Activated CD4-positive, alpha-beta T cell treated with anti-CD3 and anti-CD28 coated beads for 36 hours (primary cell): Measurements from ENCODE around the gene DNMT1. TPM values are rescaled to one million over a fixed set of nuclear protein-coding genes. Genes with fewer than 3 reads are reported as not detected.
A peak's percentile ranks its signal among the peaks of the same experiment; 100 is the strongest.
"Not testable (repeated sequence)": the region's sequence is repeated elsewhere in the genome, so short reads cannot be mapped to it uniquely, and the experiment has no call there.

Experiments used
- ATAC-seq: fragments of 200-7000 bp; cut with Tn5 transposase; one replicate; pipeline ENCODE4 v1.10.0; 2021; ENCODE audit warnings: mild to moderate bottlenecking, moderate library complexity
- CTCF ChIA-PET: fragments of 350-600 bp; sonication (Branson Sonifier 250); formaldehyde crosslinking; loops from one replicate; lab custom pipeline; 2021; ENCODE audit warnings: antibody characterized with exemption; lab: Charles Lee
- POLR2A ChIA-PET: fragments of 350-600 bp; sonication (Branson Sonifier 250); formaldehyde crosslinking; loops from one replicate; lab custom pipeline; 2021; ENCODE audit warnings: antibody characterized with exemption, inconsistent platforms; lab: Charles Lee
- DNase-seq: peaks from one replicate; pipeline ENCODE4 v3.0.0-alpha.2; 2020
- H3K27ac Mint-ChIP-seq: one replicate; pipeline ENCODE4 v1.8.0; 2021; ENCODE audit warnings: mixed read lengths
- H3K27me3 Mint-ChIP-seq: one replicate; pipeline ENCODE4 v1.8.0; 2021; ENCODE audit warnings: mixed read lengths
- H3K36me3 Mint-ChIP-seq: one replicate; pipeline ENCODE4 v1.8.0; 2021; ENCODE audit warnings: low read depth, mixed read lengths
- H3K4me1 Mint-ChIP-seq: one replicate; pipeline ENCODE4 v1.8.0; 2021; ENCODE audit warnings: mixed read lengths
- H3K4me3 Mint-ChIP-seq: one replicate; pipeline ENCODE4 v1.8.0; 2021; ENCODE audit warnings: mild to moderate bottlenecking, moderate library complexity, mixed read lengths
- H3K9me3 Mint-ChIP-seq: one replicate; pipeline ENCODE4 v1.8.0; 2021; ENCODE audit warnings: low read depth, mixed read lengths
- intact Hi-C, 2 experiments: fragments of 100-400 bp; cut with DNase I in 1 of 2; cut with micrococcal nuclease in 1 of 2; formaldehyde crosslinking; loops; one replicate each; pipeline versions ENCODE4 v1.14.2 to v1.15.1; 2022 to 2024; cut with DNase I, micrococcal nuclease
- total RNA-seq, 2 experiments: library from RNA; stranded (reverse); gene quantifications; one replicate each; pipeline ENCODE4 v1.2.3, GENCODE V29; 2021

DNMT1 gene
- total RNA-seq = 100 to 1,000 TPM; 374 to 385 TPM

- POLR2A ChIA-PET = interaction anchor here (0.5 to 1.8 kb wide), 8 partner anchors 10 to 214 kb away, joined by 3 to 8 read pairs (median 3); partner anchors contain the start of genes MRPL4 and PPAN
- H3K27ac Mint-ChIP-seq = peak within 1 kb of the TSS; percentile 97
- CTCF ChIA-PET = interaction anchor here (0.6 to 1.7 kb wide), 7 partner anchors 12 to 1680 kb away, joined by 3 to 9 read pairs (median 4); no protein-coding TSS in a partner anchor
- peaks cover 34% of the 10 kb centered on the region for H3K36me3 Mint-ChIP-seq
- intact Hi-C loops = loop anchor here (1.0 to 5.0 kb wide), 14 partner anchors 36 to 768 kb away; partner anchors contain the start of genes S1PR2 (in 2 of the 2), CDC37 (in 1 of the 2), CDKN2D (in 1 of the 2) and EIF3G (in 1 of the 2)
- peaks cover 49% of the 10 kb centered on the region for H3K4me1 Mint-ChIP-seq
- H3K4me3 Mint-ChIP-seq = peak within 1 kb of the TSS; percentile 89
- H3K9me3 Mint-ChIP-seq = no peaks in the 10 kb centered on the region
- DNase-seq (peak; percentile 99), ATAC-seq (peak; percentile 94)
- no peaks in the 10 kb centered on the region for H3K27me3 Mint-ChIP-seq
Observed at GRCh38 chr19:10194500-10195198, at the start of gene DNMT1. DNMT1 (minus strand) TSS chr19:10194953; CDS start chr19:10194899, 54 bp downstream.

GRCh38 chr19:10243606-10244005, 48.9 kb upstream of the DNMT1 start:
- Mint-ChIP-seq H3K27ac (no peak overlapping the region), H3K36me3 (no peaks in the 10 kb centered on the region), H3K9me3 (no peaks in the 10 kb centered on the region), H3K4me1 (no peaks in the 10 kb centered on the region), H3K4me3 (no peak overlapping the region), H3K27me3 (no peaks in the 10 kb centered on the region)
- no peak for DNase-seq
- ChIA-PET POLR2A (no interaction called here), CTCF (interaction anchor here (1.2 kb wide), 1 partner anchor 18 kb away, joined by 4 read pairs; no protein-coding TSS in a partner anchor)
- no peak for ATAC-seq
- intact Hi-C loops = no loop called here

DNA sequence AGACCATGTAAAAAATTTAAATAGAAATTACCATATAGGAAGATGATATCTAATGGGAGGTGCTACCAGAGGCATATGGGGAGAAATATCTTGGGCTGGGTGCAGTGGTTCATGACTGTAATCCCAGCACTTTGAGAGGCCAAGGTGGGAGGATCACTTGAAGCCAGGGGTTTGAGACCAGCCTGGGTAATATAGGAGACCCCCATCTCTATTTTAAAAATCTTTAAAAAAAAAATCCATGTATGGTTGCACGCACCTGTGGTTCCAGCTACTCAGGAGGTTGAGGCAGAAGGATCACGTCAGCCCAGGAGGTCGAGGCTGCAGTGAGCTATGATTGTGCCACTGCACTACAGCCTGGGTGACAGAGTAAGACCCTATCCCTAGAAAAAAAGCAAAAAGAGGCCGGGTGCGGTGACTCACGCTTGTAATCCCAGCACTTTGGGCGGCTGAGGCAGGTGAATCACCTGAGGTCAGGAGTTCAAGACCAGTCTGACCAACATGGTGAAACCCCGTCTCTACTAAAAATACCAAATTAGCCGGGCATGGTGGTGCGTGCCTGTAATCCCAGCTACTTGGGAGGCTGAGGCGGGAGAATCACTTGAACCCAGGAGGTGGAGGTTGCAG, 47.2 kb upstream of the DNMT1 start:
- H3K4me3 Mint-ChIP-seq, DNase-seq, ATAC-seq, H3K27me3 Mint-ChIP-seq, H3K9me3 Mint-ChIP-seq, H3K27ac Mint-ChIP-seq, intact Hi-C loops, H3K36me3 Mint-ChIP-seq, H3K4me1 Mint-ChIP-seq: not testable (repeated sequence)
- ChIA-PET POLR2A (interaction anchor here (0.5 to 0.6 kb wide), 2 partner anchors 89 to 161 kb away, joined by 4 to 7 read pairs; partner anchors contain the start of gene CDC37), CTCF (interaction anchor here (1.0 kb wide), 1 partner anchor 34 kb away, joined by 3 read pairs; no protein-coding TSS in a partner anchor)

DNA sequence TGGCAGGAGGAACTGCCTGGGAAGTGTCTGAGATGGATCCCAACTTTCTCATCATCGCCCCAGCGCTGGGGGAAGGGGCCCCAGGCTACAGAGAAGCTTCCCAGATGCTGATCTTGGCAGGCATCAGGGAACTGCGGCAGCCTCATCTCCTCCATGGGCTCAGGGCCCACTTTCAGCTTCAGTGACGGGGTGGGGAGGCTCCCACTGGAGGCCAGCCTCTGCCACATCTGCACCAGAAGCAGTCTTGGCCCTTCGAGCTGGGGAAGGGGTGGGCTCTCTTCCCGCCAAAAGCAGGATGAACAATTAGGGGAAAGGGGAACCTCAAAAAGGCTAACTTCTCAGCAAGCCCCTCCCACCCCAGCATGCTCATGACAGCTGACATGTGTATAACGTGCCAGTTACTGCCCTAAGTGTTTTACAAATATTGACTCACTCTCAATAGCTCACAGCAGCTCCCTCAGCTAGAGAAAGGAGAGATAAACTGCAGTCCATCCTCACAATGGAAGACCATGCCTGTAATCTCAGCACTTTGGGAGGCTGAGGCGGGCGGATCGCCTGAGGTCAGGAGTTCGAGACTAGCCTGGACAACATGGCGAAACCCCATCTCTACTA, 43.5 kb upstream of the DNMT1 start:
- ChIA-PET CTCF (interaction anchor here (1.0 to 1.2 kb wide), 2 partner anchors 10 to 12 kb away, joined by 3 to 4 read pairs; no protein-coding TSS in a partner anchor), POLR2A (interaction anchor here (0.5 kb wide), 1 partner anchor 138 kb away, joined by 3 read pairs; no protein-coding TSS in a partner anchor)
- DNase-seq (no peak), ATAC-seq (peak; percentile 28)
- Mint-ChIP-seq H3K4me3 (no peak overlapping the region), H3K27ac (no peak overlapping the region), H3K27me3 (no peaks in the 10 kb centered on the region), H3K4me1 (peaks cover 14% of the 10 kb centered on the region), H3K9me3 (peaks cover 2% of the 10 kb centered on the region), H3K36me3 (peaks cover 3% of the 10 kb centered on the region)
- intact Hi-C loops = no loop called here

- DNase-seq (no peak), ATAC-seq (no peak)
- peaks cover 2% of the 10 kb centered on the region for H3K9me3 Mint-ChIP-seq
- peaks cover 14% of the 10 kb centered on the region for H3K4me1 Mint-ChIP-seq
- CTCF ChIA-PET = interaction anchor here (1.0 kb wide), 1 partner anchor 9 kb away, joined by 3 read pairs; no protein-coding TSS in a partner anchor
- POLR2A ChIA-PET = no interaction called here
- H3K36me3 Mint-ChIP-seq = peaks cover 3% of the 10 kb centered on the region
- intact Hi-C loops = no loop called here
- H3K4me3 Mint-ChIP-seq = no peak overlapping the region
- no peak overlapping the region for H3K27ac Mint-ChIP-seq
- H3K27me3 Mint-ChIP-seq = no peaks in the 10 kb centered on the region
Observed at GRCh38 chr19:10237702-10238101, 42.9 kb upstream of the DNMT1 start.

DNA sequence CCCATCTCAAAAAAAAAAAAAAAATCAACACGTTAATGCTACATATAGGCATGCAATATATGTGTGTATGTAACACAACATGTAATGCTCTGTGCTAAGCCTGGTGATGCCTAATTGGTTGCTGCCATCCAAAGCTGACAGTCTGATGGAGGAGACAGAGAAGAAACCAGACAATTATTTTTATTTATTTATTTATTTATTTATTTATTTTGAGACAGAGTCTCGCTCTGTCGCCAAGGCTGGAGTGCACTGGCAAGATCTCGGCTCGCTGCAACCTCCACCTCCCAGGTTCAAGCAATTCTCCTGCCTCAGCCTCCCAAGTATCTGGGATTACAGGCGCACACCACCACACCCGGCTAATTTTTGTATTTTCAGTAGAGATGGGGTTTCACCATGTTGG, 40.7 kb upstream of the DNMT1 start:
- H3K9me3 Mint-ChIP-seq, intact Hi-C loops, H3K27me3 Mint-ChIP-seq, ATAC-seq, H3K4me3 Mint-ChIP-seq, H3K36me3 Mint-ChIP-seq, DNase-seq: not testable (repeated sequence)
- POLR2A ChIA-PET = interaction anchor here (1.2 kb wide), 1 partner anchor 48 kb away, joined by 3 read pairs; no protein-coding TSS in a partner anchor
- peaks cover 18% of the 10 kb centered on the region for H3K4me1 Mint-ChIP-seq
- CTCF ChIA-PET = interaction anchor here (0.7 to 3.8 kb wide), 4 partner anchors 14 to 324 kb away, joined by 3 to 18 read pairs (median 7); no protein-coding TSS in a partner anchor
- H3K27ac Mint-ChIP-seq = peak overlapping the region; percentile 100

- Mint-ChIP-seq H3K36me3 (peaks cover 3% of the 10 kb centered on the region), H3K27me3 (no peaks in the 10 kb centered on the region), H3K4me1 (peaks cover 20% of the 10 kb centered on the region), H3K27ac (peak overlapping the region; percentile 11), H3K4me3 (no peak overlapping the region), H3K9me3 (peaks cover 2% of the 10 kb centered on the region)
- ChIA-PET POLR2A (no interaction called here), CTCF (interaction anchor here (2.1 to 3.8 kb wide), 2 partner anchors 14 to 23 kb away, joined by 10 to 18 read pairs; no protein-coding TSS in a partner anchor)
- intact Hi-C loops = no loop called here
- ATAC-seq (no peak), DNase-seq (no peak)
Observed at GRCh38 chr19:10235003-10235402, 40.2 kb upstream of the DNMT1 start.

DNA sequence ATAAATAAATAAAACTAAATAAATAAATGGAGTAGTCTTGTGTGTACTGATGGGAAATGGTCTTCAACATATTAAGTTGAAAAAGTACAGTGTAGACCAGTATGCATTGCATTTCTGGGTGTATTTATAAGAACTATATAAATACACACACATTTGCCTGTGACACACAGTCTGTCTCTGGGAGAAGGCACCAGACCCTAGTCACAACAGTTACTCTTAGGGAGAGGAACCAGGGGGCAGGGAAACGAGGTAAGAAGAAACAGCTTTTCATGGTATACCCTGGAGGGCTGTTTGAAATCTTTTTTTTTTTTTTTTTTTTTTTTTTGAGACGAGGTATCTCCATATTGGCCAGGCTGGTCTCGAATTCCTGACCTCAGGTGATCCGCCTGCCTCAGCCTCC, 39.2 kb upstream of the DNMT1 start:
- CTCF ChIA-PET = interaction anchor here (0.7 to 3.8 kb wide), 2 partner anchors 16 to 18 kb away, joined by 3 to 18 read pairs; partner anchors contain the start of gene MRPL4
- no peak for ATAC-seq
- Mint-ChIP-seq H3K4me1 (peaks cover 29% of the 10 kb centered on the region), H3K27me3 (no peaks in the 10 kb centered on the region), H3K4me3 (no peak overlapping the region), H3K36me3 (peaks cover 3% of the 10 kb centered on the region), H3K9me3 (peaks cover 2% of the 10 kb centered on the region), H3K27ac (no peak overlapping the region)
- POLR2A ChIA-PET = no interaction called here
- DNase-seq = no peak
- intact Hi-C loops = no loop called here

DNA sequence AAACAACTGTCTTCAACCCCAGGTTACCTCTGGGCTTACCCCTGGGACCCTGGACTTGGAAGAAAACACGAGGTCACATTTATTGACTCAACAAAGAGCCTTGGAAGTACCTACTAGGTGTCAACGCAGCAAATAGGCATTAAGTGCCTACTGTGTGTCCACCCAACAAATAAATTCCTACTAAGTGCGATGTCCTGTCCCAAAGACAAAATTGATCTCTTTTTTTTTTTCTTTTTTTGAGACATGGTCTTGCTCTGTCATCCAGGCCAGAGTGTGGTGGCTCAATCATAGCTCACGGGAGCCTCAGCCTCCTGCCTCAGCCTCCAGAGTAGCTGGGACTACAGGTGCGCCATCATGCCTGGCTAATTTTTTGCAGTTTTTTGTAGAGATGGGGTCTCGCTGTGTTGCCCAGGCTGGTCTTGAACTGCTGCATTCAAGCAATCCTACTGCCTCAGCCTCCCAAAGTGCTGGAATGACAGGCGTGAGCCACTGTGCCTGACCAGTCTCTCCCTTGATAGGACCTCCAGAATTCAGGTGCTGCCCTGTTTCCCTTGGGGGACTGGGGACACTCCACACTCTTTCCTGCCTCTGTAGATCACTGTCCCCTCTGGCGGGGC, 37.0 kb upstream of the DNMT1 start:
- ChIA-PET CTCF (interaction anchor here (1.8 kb wide), 1 partner anchor 18 kb away, joined by 9 read pairs; no protein-coding TSS in a partner anchor), POLR2A (interaction anchor here (0.8 kb wide), 1 partner anchor 54 kb away, joined by 5 read pairs; no protein-coding TSS in a partner anchor)
- H3K4me1 Mint-ChIP-seq = peaks cover 29% of the 10 kb centered on the region
- peaks cover 3% of the 10 kb centered on the region for H3K36me3 Mint-ChIP-seq
- H3K9me3 Mint-ChIP-seq = peaks cover 2% of the 10 kb centered on the region
- no peaks in the 10 kb centered on the region for H3K27me3 Mint-ChIP-seq
- H3K27ac Mint-ChIP-seq = peak overlapping the region; percentile 63
- ATAC-seq = no peak
- H3K4me3 Mint-ChIP-seq = peak overlapping the region; percentile 81
- intact Hi-C loops = loop anchor here (1.0 to 2.0 kb wide), 4 partner anchors 19 to 37 kb away; partner anchors contain the start of gene DNMT1 (in 2 of the 2)
- DNase-seq = no peak

GRCh38 chr19:10230861-10231611, 36.3 kb upstream of the DNMT1 start, which contains the start of gene S1PR2:
S1PR2 (minus strand) TSS chr19:10231331; CDS start chr19:10224905, 6,426 bp downstream.
- ChIA-PET POLR2A (no interaction called here), CTCF (interaction anchor here (1.8 kb wide), 1 partner anchor 19 kb away, joined by 9 read pairs; no protein-coding TSS in a partner anchor)
- DNase-seq (peak; percentile 83), ATAC-seq (peak; percentile 62)
- Mint-ChIP-seq H3K27me3 (no peaks in the 10 kb centered on the region), H3K36me3 (no peaks in the 10 kb centered on the region), H3K4me3 (peak within 1 kb of the TSS; percentile 81), H3K27ac (peak within 1 kb of the TSS; percentile 84), H3K9me3 (no peaks in the 10 kb centered on the region), H3K4me1 (peaks cover 24% of the 10 kb centered on the region)
- intact Hi-C loops = loop anchor here (1.0 to 2.0 kb wide), 5 partner anchors 19 to 60 kb away; partner anchors contain the start of gene DNMT1 (in 2 of the 2)
